Measurements from ENCODE around the gene KCNK1. TPM values are rescaled to one million over a fixed set of nuclear protein-coding genes. Genes with fewer than 3 reads are reported as not detected.
"Not testable (repeated sequence)": the region's sequence is repeated elsewhere in the genome, so short reads cannot be mapped to it uniquely, and the experiment has no call there.

Gene KCNK1
- total and polyA plus RNA-seq, 8 donors: 4.3 to 16.3 (median 5.4) TPM

DNA sequence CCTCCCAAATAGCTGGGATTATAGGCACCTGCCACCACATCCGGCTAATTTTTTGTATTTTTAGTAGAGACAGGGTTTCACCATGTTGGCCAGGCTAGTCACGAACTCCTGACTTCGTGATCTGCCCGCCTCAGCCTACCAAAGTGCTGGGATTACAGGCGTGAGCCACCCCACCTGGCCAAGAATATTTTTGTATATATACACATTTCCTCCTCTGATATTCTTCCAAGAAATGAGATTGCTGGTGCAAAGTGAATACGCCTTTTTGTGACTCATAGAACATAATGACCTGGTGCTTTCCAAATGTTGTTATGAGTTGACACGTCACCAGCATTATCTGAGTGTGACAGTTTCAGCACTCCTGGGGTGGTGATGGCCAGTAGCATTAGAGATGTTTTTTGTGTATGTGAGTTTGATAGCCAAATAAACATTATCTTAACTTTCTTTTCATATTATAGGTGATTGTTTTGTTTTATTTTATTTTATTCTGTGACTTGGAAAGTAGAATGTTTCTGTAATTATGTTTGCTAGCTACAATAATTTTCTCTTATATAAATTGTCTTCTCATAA is 54.9 kb downstream of the KCNK1 start:
- intact Hi-C loops (cut with DNase I): no loop called here
- Histone ChIP-seq H3K4me1 (no peaks in the 10 kb centered on the region), H3K4me3 (no peak overlapping the region), H3K36me3 (no peaks in the 10 kb centered on the region), H3K9me3 (no peaks in the 10 kb centered on the region), H3K27ac (no peak overlapping the region), H3K27me3 (no peaks in the 10 kb centered on the region)
- TF ChIP-seq, protein P1, sequence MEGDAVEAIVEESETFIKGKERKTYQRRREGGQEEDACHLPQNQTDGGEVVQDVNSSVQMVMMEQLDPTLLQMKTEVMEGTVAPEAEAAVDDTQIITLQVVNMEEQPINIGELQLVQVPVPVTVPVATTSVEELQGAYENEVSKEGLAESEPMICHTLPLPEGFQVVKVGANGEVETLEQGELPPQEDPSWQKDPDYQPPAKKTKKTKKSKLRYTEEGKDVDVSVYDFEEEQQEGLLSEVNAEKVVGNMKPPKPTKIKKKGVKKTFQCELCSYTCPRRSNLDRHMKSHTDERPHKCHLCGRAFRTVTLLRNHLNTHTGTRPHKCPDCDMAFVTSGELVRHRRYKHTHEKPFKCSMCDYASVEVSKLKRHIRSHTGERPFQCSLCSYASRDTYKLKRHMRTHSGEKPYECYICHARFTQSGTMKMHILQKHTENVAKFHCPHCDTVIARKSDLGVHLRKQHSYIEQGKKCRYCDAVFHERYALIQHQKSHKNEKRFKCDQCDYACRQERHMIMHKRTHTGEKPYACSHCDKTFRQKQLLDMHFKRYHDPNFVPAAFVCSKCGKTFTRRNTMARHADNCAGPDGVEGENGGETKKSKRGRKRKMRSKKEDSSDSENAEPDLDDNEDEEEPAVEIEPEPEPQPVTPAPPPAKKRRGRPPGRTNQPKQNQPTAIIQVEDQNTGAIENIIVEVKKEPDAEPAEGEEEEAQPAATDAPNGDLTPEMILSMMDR (IDR thresholded peaks at IDR 0.05): no peak
- DNase-seq: no peak
- ATAC-seq: peak; percentile 46

DNA sequence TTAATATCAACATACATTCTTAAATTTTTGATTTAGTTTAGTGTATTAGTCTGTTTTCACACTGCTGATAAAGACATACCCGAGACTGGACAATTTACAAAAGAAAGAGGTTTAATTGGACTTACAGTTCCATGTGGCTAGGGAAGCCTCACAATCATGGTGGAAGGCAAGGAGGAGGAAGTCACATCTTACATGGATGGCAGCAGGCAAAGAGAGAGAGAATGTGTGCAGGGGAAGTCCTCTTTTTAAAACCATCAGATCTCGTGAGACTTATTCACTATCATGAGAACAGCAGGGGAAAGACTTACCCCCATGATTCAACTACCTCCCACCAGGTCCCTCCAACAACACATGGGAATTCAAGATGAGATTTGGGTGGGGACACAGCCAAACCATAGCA is 56.5 kb downstream of the KCNK1 start:
- H3K9me3 ChIP-seq; H3K27me3 ChIP-seq; H3K4me1 ChIP-seq; intact Hi-C loops (cut with DNase I); H3K36me3 ChIP-seq; ATAC-seq; H3K4me3 ChIP-seq; DNase-seq; H3K27ac ChIP-seq: not testable (repeated sequence)

DNA sequence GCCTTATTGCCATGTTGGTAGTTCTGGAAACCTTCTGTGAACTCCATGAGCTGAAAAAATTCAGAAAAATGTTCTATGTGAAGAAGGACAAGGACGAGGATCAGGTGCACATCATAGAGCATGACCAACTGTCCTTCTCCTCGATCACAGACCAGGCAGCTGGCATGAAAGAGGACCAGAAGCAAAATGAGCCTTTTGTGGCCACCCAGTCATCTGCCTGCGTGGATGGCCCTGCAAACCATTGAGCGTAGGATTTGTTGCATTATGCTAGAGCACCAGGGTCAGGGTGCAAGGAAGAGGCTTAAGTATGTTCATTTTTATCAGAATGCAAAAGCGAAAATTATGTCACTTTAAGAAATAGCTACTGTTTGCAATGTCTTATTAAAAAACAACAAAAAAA is 57.4 kb downstream of the KCNK1 start:
- no peak overlapping the region for H3K4me3 ChIP-seq
- intact Hi-C loops (cut with DNase I): no loop called here
- no peaks in the 10 kb centered on the region for H3K36me3 ChIP-seq
- H3K9me3 ChIP-seq: no peaks in the 10 kb centered on the region
- DNase-seq (no peak), ATAC-seq (no peak)
- no peaks in the 10 kb centered on the region for H3K4me1 ChIP-seq
- no peak overlapping the region for H3K27ac ChIP-seq
- TF ChIP-seq, protein P1 (IDR thresholded peaks at IDR 0.05): no peak
- H3K27me3 ChIP-seq: no peaks in the 10 kb centered on the region

DNA sequence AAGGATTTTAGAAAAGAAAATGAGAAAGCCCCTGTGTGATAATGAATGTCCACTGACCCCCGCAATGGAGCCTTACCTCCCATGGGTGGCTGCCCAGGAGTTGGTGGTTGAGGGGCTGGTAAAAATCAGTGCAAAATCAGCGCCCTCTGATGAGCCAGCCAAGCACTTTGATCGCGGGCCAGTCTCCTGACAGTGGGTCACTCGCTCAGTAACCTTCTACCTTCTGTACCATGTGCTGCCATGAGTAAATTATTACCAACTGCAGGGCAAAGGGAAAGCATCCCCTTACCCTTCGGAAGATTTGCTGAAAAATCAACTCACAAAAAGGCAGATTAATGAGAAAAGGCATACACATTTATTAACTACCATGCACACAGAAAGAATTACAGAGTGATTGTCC is 58.8 kb downstream of the KCNK1 start:
- Histone ChIP-seq H3K36me3 (no peaks in the 10 kb centered on the region), H3K27me3 (no peaks in the 10 kb centered on the region), H3K4me3 (no peak overlapping the region), H3K4me1 (no peaks in the 10 kb centered on the region), H3K27ac (no peak overlapping the region), H3K9me3 (no peaks in the 10 kb centered on the region)
- no peak for DNase-seq
- intact Hi-C loops (cut with DNase I): no loop called here
- TF ChIP-seq, protein P1 (IDR thresholded peaks at IDR 0.05): no peak
- ATAC-seq: no peak

DNA sequence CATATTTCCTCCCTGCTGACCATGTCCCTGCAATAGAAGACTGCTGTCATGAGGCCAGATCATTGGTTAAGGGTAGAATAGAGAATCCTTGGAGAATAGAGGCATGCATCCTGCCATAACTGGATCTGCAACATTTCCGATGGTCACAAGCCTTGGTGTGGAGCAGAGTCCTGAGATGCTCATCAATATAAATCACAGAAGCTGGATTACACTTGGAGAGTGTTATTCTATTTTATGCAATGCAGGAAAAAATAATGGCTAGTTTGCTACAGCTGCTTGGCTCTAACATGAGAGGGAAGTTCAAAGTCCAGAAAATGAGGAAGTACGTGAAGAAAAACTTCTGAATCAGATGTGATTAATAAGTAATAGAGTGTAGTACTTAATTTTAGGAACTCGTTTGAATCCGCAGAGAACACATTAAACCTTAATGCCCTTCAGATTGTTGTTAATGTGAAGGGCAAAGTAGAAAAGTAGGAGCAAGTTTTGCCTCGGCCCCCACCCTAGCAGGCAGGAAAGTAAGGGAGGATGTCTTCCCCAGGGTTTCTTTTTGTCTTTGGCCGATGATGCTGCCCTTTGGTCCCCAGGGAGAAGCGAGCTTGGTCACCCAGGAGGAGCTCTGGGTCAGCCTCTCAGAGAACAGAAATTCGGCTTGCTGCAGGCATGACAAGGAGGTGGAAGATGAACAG is 59.5 kb downstream of the KCNK1 start:
- intact Hi-C loops (cut with DNase I): no loop called here
- Histone ChIP-seq H3K27ac (no peak overlapping the region), H3K36me3 (no peaks in the 10 kb centered on the region), H3K9me3 (no peaks in the 10 kb centered on the region), H3K27me3 (no peaks in the 10 kb centered on the region), H3K4me3 (no peak overlapping the region), H3K4me1 (no peaks in the 10 kb centered on the region)
- DNase-seq (no peak), ATAC-seq (peak; percentile 29)
- TF ChIP-seq, protein P1 (IDR thresholded peaks at IDR 0.05): no peak
